GM19467 (cell line): ENCODE results near the gene LIME1.
"Not testable (repeated sequence)": the region's sequence is repeated elsewhere in the genome, so short reads cannot be mapped to it uniquely, and the experiment has no call there.

Experiments
- ATAC-seq: cut with Tn5 transposase; IDR thresholded peaks from one replicate; pipeline ENCODE4 v1.9.1; 2021; ENCODE audit warnings: mild to moderate bottlenecking, moderate library complexity; ENCODE audit not compliant: unreplicated experiment

Gene LIME1

GRCh38 chr20:63769891-63770474, 33.5 kb downstream of the LIME1 start:
- no peak for ATAC-seq

- ATAC-seq = no peak
Observed at GRCh38 chr20:63771046-63771707, 34.7 kb downstream of the LIME1 start.

GRCh38 chr20:63772781-63773518, 36.5 kb downstream of the LIME1 start:
- no peak for ATAC-seq

DNA sequence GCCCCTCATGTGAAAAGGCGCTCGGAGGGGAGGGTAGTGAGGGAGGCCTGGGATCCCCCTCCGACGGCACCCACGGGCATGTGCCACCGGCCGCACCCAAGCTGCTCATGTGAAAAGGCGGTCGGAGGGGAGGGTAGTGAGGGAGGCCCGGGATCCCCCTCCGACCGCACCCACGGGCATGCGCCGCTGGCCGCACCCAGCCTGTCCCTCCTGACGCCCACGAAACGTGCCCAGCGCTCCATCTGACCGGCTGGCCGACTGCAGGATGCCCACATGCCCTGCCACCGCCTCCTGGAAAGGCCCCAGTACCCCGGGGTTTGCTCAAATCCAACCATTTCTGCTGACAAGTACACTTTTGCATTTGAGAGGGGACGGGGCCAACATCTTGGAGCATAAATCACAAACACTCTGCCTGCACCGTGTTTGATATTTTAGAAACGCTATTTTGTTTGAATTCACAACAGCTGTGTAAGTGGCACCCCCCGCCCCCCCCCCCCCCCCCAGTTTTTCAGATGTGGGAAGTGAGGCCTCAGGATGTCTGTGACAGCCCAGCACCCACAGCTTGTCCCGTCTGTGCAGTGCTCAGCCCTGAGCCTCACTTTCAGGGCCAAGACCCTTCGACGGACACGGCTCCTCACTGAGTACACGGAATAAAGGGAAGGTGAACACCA, 37.2 kb downstream of the LIME1 start:
- no peak for ATAC-seq

DNA sequence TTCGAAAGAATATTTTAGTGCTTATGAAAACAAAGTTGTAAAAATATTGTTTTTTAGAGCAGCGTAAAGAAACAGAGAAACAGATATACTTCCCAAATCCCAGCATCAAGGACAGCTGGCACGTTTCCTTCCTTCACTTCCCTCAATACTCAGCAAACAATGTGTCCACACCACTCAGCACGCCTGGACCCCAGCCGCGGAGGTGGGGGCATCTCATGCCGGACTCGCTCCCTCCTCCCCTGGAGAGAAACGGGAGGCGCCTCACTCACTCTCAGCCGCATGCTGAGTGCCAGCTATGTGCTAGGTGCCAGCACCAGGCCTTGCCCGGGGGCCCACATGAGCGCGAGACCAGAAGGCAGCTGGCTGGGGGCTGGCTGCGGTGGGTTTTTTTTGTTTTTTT, 37.8 kb downstream of the LIME1 start:
- ATAC-seq = no peak

GRCh38 chr20:63775096-63775978, 38.9 kb downstream of the LIME1 start:
- no peak for ATAC-seq

DNA sequence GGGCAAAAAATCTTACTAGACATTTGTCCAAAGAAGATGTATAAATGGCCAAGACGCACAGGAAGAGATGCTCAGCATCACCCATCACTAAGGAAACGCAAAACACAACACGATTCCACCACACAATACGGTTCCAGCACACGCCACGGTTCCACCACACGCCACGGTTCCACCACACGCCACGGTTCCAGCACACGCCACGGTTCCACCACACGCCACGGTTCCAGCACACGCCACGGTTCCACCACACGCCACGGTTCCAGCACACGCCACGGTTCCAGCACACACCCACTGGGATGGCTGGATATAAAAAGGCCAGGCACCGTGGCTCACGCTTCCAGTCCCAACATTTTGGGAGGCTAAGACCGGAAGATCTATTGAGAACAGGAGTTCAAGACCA, 40.4 kb downstream of the LIME1 start:
- not testable (repeated sequence) for ATAC-seq

GRCh38 chr20:63777614-63778013, 41.1 kb downstream of the LIME1 start:
- ATAC-seq = no peak

DNA sequence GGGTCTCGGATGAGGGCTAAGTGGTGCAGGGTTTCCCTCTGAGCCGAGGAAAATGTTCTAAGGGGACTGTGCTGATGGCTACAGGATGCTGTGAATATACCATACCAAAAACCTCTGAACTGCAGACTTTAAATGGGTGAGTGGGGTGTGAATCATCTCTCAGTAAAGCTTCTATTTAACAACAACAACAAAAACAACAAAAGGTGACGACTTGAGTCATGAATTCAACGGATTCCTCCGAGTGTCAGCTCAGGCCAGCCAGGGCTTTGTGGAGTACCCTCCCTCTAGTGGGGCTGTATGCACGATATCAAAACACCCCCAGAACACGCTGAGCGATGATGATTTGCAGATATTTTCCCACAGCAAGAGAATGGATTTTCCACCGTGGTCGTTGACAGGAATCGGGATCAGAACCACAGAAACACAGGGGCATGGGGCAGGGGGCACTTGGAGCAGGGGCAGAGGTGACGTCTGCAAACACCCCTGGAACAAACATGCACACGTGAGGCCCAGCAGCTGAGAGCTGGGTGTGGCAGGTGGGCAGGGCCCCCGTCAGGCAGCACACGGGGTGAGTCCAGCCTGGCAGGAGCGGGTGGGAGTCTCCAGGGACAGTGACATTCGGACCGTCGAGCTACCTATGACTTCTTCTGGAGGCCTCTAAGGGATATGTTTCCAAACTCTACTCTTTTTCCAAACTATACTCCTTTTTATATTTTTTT, 41.7 kb downstream of the LIME1 start:
- ATAC-seq = no peak

GRCh38 chr20:63778857-63779256, 42.4 kb downstream of the LIME1 start:
- ATAC-seq = no peak

DNA sequence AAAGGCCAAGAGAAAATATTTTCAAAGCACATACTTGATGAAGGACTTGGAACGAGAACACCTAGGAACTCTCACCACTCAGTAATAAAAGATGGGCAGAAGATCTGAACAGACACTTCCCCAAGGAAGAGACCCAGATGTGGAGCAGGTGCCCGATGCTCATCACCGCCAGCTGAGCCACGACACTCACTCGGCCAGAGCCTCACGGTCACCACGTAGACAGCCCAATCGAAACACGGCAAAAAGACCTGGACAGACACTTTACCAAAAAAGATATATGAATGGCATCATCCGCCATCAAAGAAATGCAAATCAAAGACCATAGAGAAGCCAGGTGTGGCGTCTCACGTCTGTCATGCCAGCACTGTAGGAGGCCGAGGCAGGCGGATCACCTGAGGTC, 44.7 kb downstream of the LIME1 start:
- ATAC-seq = no peak

GRCh38 chr20:63782051-63782471, 45.6 kb downstream of the LIME1 start:
- no peak for ATAC-seq

- ATAC-seq = no peak
Observed at GRCh38 chr20:63782521-63782971, 46.1 kb downstream of the LIME1 start.

GRCh38 chr20:63783970-63784369, 47.5 kb downstream of the LIME1 start:
- ATAC-seq = no peak

- ATAC-seq = no peak
Observed at GRCh38 chr20:63785691-63786131, 49.2 kb downstream of the LIME1 start.

DNA sequence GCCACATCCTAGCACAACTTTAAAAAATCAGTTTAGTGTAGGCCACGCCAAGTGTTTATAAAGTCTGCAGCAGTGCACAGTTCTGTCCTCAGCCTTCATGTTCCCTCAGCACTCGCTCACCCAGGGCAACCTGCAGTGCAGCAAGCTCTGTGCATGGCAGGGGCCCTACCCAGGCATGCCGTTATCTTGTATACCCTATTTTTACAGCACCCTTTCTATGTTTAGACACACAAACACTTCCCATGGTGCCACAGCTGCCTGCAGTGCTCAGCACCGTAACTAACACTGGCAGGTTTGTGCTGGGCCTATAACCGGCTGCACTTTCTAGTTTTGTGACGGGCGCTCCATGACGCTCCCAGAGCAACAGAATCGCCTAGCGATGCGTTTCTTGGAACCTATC, 50.8 kb downstream of the LIME1 start:
- ATAC-seq = no peak

DNA sequence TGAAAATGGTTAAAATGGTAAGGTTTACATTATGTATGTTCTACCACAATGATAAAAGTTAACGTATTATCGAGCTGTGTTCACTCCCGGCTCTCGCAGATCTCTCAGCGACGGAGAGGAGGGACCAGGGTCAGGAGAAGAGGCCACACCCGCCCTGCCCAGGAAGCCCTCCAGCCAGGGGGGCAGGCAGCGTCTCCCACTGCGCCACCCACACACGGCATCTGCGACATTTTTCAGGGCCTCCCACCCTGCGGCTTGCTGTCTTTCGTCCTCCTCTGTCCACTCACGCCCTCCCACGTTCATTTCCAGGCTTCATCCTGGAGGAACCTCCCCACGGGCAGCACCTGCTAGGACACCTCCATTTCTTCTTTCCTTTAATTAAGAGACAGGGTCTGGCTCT, 51.3 kb downstream of the LIME1 start:
- no peak for ATAC-seq
